Measurements from ENCODE around the gene FGD6. TPM values are rescaled to one million over a fixed set of nuclear protein-coding genes. Genes with fewer than 3 reads are reported as not detected.

Gene FGD6
- total RNA-seq, 4 donors from 2014 or later: 14.9 to 24.3 (median 22.4) TPM

GRCh38 chr12:95231190-95231589, 13.9 kb upstream of the FGD6 start:
- Histone ChIP-seq H3K4me3 (no peak overlapping the region), H3K36me3 (peaks cover 0 to 4% (median 0%) of the 10 kb centered on the region in 3 donors), H3K27me3 (no peaks in the 10 kb centered on the region), H3K4me1 (no peaks in the 10 kb centered on the region), H3K9me3 (no peaks in the 10 kb centered on the region), H3K27ac (no peak overlapping the region)
- DNase-seq: no peak
- TF ChIP-seq POLR2A (IDR thresholded peaks at IDR 0.05): no peak
- no peak for TF ChIP-seq CTCF (IDR thresholded peaks at IDR 0.05)

- no peaks in the 10 kb centered on the region for H3K4me1 ChIP-seq
- no peaks in the 10 kb centered on the region for H3K9me3 ChIP-seq
- H3K27ac ChIP-seq: no peak overlapping the region
- peaks cover 0 to 4% (median 0%) of the 10 kb centered on the region in 3 donors for H3K36me3 ChIP-seq
- DNase-seq: no peak
- H3K4me3 ChIP-seq: no peak overlapping the region
- H3K27me3 ChIP-seq: no peaks in the 10 kb centered on the region
- TF ChIP-seq CTCF (IDR thresholded peaks at IDR 0.05) (no peak), POLR2A (IDR thresholded peaks at IDR 0.05) (no peak)
Observed at GRCh38 chr12:95230313-95230712, 13.0 kb upstream of the FGD6 start.

GRCh38 chr12:95229636-95230035, 12.4 kb upstream of the FGD6 start:
- H3K4me1 ChIP-seq: no peaks in the 10 kb centered on the region
- no peaks in the 10 kb centered on the region for H3K9me3 ChIP-seq
- H3K27ac ChIP-seq: no peak overlapping the region
- H3K36me3 ChIP-seq: peaks cover 0 to 11% (median 0%) of the 10 kb centered on the region in 3 donors
- no peak for DNase-seq
- TF ChIP-seq CTCF (IDR thresholded peaks at IDR 0.05) (no peak), POLR2A (IDR thresholded peaks at IDR 0.05) (no peak)
- no peaks in the 10 kb centered on the region for H3K27me3 ChIP-seq
- H3K4me3 ChIP-seq: no peak overlapping the region

GRCh38 chr12:95228617-95229016, 11.3 kb upstream of the FGD6 start:
- Histone ChIP-seq H3K4me1 (no peaks in the 10 kb centered on the region), H3K9me3 (no peaks in the 10 kb centered on the region), H3K27me3 (no peaks in the 10 kb centered on the region), H3K27ac (no peak overlapping the region), H3K4me3 (no peak overlapping the region), H3K36me3 (peaks cover 0 to 14% (median 0%) of the 10 kb centered on the region in 3 donors)
- DNase-seq: no peak
- no peak for TF ChIP-seq CTCF (IDR thresholded peaks at IDR 0.05)
- no peak for TF ChIP-seq POLR2A (IDR thresholded peaks at IDR 0.05)

GRCh38 chr12:95227818-95228356, 10.6 kb upstream of the FGD6 start:
- no peaks in the 10 kb centered on the region for H3K4me1 ChIP-seq
- no peak for TF ChIP-seq CTCF (IDR thresholded peaks at IDR 0.05)
- no peak for TF ChIP-seq POLR2A (IDR thresholded peaks at IDR 0.05)
- H3K27me3 ChIP-seq: no peaks in the 10 kb centered on the region
- no peak for DNase-seq
- no peak overlapping the region for H3K27ac ChIP-seq
- H3K4me3 ChIP-seq: no peak overlapping the region
- H3K36me3 ChIP-seq: peaks cover 0 to 14% (median 0%) of the 10 kb centered on the region in 3 donors
- no peaks in the 10 kb centered on the region for H3K9me3 ChIP-seq
